Forelimb muscle (tissue), 1 donor: ENCODE results near the gene MALRD1. TPM values are rescaled to one million over a fixed set of nuclear protein-coding genes. Genes with fewer than 3 reads are reported as not detected.

Experiments
- DNase-seq: peaks from one replicate; pipeline ENCODE4 v3.0.0-alpha.2; 2013; ENCODE audit warnings: low read depth
- polyA plus RNA-seq: library from polyadenylated mRNA; unstranded; fragments of 120-200 nt; gene quantifications from one replicate; pipeline ENCODE4 v1.2.1, GENCODE V29; 2013; ENCODE audit not compliant: insufficient read length

MALRD1 gene
- polyA plus RNA-seq = 0.57 TPM

DNA sequence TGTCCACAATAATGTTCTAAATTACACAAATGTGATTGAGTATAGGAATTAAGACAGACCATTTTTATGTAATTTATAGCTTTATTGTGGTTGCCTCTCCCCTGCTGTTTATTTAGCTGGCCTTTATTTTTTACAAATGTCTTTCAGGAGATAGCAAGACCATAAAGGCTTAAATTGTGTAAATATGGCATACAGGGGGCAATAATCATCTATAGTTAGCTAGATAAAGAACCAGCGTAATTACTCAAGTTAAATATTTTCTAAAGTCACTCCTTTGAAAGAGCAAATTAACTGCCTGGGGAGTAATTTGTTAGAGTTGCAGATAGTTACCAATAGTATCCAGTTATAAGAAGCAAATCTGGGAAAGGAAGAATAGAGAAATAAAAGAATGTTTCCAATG, at the start of gene MALRD1:
MALRD1 (plus strand) TSS at position 313 of the 400 bp plus-strand sequence. CDS start 138 bp downstream, outside the sequence.
- no peak for DNase-seq

DNA sequence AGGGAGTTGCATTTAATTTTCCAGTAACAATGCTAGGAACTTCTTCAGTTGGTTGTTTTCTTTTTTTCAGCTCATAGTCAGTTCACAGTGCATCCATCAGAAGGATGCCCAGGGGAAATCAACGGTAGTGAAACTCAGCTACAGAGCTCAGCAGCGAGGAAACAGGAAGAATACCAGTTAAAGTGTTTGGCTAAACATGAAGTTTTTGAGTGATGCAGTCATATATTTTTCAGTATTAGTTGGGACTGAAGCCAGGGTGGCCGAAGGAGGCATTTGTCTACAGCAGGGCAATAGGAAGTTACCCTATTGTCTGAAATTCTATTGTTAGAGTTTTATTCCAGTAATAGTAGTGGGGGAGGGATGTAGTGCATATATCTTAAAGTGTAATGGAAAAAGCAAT, 45.3 kb upstream of the MALRD1 start:
- DNase-seq = no peak

DNA sequence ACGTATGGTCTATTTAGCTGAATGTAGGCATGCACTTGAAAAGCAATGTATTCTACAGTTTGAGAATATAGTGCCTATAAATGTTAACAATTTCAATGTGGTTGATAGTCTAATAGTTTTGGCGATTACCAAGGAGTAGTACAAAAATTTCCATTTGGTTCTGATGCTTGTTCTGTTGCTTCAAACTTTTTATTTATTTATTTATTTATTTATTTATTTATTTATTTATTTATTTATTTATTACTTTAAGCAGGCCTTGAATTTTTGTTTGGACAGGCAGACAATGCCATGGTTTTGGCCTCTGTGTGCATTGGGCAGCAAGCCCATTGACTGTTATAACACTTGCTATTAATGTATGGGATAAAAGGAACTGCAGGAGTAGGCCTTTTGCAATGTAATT, 36.5 kb upstream of the MALRD1 start:
- DNase-seq = no peak

DNA sequence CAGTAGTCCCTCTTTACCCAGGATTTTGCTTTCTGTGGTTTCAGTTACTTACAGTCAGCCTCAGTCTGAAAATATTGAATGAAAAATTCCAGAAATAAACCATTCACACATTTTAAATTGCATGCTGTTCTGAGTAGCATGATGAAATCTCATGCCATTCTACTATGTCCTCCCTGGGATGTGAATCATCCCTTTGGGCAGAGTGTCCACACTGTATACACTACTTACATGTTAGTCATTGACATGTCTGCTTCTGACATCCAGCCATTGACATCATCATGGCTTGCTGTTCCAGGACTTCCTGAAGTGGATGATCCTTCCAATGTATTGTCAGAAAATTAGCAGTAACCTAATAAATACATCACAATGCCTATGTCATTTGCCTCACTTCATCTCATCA, 34.6 kb upstream of the MALRD1 start:
- DNase-seq = no peak

DNA sequence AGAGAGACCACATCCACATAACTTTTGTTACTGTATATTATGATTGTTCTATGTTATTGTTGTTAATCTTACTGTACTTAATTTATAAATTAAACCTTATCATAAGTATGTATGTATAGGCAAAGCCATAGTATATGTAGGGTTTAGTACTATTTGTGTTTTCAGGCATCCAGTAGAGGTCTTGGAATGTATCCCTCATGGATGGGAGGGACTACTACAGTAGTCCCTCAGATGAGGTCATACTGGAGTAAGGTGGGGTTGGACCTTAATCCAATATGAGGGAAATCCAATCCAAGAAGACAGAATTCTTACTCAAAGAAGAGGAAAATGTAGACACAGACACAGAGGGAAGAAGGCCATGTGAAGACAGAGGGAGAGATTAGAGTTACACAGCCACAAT, 34.1 kb upstream of the MALRD1 start:
- no peak for DNase-seq

DNA sequence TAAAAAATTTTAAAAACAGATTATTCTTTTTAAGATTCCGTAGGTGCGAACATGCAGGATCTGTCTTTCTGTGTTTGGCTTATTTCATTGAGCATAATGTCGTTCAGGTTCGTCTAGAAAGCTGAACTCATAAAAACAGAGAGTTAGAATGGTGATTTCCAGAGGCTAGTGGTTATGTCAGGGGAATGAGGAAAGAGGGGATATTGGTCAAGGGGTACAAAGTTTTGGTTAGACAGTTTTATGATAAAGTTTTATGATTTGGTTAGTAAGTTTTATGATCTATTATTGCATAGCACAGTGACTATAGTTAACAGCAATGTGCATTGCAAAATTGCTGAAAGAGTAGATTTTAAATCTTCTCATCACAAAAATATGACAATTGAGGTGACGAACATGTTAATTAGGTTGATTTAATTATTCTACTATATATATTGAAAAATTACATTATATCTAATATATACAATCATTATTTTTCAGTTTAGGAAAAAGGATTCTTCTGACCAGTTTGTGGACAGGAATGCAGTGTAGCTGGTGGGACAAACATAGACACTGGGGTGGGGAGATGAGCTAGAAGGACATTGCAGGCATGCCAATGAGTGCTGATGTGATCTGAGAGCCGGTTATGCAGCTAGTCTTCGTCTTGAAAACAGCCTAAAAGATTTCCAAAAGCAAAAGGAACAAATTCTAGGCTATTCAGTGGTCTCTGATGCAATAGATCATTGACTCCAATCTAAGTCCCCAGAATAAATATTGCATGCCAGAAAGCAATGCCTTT, 31.3 kb upstream of the MALRD1 start:
- DNase-seq = no peak

DNA sequence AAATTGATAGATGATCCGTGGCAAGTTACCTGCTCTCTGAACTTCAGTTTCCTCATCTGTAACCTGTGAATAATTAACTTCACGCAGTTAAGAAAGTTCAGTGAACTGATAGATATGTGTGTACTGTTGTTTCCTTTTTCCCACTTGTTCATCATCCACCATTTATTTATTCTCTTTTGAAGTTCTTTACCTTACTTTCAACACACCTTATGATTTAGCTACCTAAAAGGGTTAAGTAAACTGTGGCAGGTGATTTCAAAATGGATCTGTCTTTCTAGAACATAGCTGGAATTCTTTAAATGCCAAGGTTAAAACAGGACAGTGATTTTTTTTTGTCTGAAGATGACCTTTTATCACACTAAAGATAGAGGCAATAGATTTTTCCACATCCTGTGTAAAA, 27.4 kb upstream of the MALRD1 start:
- no peak for DNase-seq

DNA sequence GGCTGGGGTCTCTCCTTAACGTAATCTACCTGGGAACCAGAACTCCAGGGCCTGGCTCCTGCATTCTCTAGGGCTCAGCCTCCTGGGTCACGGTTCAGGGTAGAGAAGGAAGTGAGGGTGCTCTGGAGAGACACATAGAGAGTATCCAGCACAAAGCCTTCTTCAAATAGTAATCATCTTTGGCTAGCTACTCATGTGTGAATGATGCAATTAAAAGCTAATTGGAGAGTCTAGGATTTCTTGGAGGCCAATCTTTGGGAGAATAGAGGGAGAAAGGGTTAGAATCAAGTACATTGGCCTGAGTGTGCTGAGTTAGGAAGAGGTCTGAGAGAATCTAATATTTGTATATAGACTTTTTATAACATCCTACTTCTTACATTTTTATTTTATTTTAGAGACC, 24.0 kb upstream of the MALRD1 start:
- no peak for DNase-seq

DNA sequence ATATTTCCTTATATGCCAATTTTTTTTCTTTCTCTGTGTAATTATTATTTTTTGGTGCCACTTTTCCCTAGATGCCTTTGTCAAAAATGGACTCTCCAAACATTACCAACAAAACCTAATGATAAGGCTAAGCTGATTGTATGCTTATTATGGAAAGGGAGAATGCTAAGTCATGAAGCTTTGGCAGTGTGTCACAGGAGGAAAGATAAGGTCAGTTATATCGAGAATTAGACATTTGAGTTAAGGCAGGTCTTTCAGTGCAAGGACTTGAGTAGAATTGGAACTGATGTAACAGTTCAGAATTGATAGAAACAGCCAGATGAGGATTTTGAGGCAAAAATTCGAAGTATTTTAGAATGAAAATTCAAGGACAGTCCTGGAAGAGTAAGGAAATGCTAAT, 16.8 kb upstream of the MALRD1 start:
- DNase-seq = no peak

DNA sequence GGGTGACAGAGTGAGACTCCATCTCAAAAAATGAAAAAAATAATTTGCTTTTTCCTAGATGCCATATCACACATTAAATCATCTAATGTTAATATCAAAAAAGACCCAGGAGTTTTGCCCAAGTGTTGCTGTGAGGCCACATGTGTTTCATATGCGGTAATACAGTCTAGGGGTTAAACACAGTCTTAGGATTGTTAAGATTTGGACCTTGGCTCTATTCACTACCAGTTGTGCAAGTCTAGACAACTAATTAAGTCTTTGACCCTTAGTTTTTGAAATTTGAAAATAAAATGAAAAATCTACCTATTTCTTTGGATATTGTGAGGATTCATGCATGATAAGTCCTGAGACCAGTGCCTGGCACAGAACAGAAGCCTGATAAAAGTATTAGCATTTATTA, 14.9 kb upstream of the MALRD1 start:
- no peak for DNase-seq

DNA sequence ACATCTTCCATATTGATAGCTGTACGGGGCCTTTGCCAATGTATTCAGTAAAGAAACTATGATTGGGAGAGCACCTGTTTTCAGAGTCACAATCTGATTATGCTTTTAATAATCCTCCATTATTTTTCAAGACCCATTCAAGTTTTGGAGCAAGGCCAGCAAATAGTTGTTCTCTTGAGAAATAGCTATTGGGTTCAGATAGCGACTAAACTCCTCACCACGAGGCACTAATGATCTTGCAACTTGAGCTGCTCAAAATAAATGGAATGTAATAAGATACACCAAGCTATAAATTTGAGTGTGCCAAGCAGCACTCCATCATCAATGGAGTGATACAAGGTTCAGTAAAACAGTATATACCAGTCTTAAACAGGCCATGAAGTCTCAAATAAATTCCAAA, 7.4 kb upstream of the MALRD1 start:
- no peak for DNase-seq

DNA sequence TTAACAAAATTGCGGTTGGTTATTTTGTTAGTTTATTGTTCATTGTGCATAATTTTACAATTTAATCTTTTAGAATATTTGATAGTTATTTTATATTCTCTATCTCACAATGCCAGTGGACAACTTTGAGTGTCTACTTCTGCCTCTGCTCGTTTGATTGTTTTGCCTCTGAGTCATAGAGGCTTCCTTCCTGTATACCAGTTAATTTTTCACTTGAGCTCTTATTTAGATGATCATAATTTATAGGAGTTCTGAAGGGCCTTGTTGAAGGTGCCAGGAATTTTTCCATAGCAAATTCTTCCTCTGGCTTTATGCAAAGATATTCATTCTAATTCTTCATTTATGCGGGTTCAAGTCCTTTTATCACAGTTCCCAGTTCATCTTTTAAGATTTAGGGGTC, 5.2 kb upstream of the MALRD1 start:
- no peak for DNase-seq

DNA sequence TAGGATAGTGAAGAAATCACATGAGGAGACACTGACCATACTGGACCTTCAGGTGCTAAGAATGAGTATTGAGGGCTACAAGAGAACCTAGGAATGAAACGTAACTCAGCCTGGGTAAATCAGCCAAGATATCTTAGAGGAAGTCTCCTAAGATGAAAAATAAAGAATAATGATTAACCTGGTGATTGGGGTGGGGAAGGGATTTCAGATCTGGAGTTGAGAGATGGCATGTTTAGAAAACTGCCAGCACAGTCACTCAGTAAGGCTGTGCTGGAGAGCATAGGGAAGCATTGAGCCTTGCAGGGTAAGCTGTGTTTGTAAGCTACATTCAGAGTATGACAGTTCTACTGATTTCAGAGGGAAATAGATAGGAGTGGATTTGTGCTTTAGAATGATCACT, 1.9 kb upstream of the MALRD1 start:
- DNase-seq = no peak

DNA sequence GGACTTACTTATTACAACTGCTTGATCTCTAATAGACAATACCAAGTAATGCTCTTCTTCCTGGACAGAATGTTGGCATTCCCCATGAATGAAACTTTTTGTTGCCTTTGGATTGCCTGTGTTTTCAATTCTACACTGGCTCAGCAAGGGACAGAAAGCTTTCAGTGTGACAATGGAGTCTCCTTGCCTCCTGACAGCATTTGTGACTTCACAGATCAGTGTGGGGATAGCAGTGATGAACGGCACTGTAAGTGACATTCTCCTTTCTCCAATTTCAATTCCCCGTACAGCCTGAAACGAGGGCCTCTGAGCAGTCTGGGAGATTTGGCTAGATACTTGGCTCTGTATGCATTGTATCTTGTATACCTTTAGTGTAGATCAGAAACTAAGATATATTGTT, 290 bp downstream of the MALRD1 start:
- no peak for DNase-seq

DNA sequence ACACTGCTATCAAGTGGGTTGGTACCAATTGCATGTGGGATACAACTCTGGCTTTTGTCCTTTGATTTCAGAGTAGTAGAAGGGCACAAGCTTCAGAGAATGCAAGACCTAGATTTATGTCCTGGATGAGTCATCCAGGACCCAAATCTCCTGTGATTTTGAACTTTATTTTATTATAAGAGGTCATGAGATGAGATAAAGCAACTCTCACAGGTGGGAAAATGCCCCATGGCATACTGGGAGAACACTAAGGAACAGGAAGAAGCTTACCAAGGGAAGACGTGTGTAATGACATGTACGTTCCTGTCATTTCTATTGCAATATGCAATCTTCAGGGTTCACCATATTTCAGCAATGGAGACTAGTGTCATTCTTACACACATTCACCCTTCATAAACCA, 966 bp downstream of the MALRD1 start:
- DNase-seq = no peak

DNA sequence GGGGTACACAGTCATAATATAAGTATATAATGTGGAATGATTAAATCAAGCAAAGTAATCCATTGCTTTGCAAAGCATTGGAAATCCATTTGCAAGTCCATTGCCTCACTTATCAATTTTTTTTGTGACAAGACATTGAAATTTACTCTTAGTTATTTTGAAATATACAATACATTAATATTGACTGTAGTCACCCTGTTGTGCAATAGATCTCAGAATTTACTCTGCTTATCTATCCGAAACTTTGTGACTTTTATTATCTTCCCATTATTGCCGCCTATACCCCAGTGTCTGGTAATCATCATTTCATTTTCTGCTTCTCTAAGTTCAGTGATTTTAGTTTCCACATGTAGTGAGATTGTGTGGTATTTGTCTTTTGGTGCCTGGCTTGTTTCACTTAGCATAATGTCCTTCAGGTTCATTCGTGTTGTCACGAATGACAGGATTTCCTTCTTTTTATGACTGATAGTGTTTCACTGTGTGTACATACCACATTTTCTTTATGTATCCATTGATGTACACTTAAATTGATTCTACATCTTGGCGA, 5.8 kb downstream of the MALRD1 start:
- no peak for DNase-seq

DNA sequence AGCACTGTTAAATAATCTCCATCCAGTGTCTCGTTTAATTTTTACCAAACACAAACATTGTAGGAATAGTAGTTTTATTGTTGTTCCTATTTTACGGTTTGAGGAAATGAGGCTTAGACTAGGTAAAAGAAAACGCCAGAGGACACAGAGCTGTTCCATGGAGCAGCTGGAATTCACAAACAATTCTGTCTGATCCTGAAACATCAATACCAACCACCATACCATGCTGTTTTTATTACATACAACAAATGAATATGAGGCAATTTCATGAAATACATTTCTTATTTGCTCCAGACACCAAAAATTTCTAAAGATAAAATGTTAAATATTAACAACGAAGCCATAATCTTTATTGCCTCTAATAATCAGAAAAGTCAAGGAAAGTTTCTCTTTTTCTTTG, 9.4 kb downstream of the MALRD1 start:
- DNase-seq = no peak

DNA sequence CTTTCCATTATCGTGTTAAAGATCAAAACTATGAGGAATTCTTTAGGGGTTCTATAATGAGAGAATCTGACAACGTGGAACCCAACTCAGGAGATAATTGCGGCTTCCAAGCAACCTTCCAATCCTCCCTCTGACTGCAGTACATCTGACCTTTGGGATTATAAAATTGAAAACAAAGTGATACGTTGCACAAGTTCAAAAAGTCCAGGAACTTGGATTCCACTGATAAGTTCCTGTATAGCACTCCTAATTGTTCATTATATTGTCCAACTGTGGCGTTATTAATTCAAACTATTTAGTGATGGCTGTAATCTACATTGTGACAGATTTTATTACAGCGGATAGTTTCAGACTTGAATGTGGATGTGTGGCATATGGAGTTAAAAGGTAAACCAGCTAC, 15.4 kb downstream of the MALRD1 start:
- DNase-seq = no peak

DNA sequence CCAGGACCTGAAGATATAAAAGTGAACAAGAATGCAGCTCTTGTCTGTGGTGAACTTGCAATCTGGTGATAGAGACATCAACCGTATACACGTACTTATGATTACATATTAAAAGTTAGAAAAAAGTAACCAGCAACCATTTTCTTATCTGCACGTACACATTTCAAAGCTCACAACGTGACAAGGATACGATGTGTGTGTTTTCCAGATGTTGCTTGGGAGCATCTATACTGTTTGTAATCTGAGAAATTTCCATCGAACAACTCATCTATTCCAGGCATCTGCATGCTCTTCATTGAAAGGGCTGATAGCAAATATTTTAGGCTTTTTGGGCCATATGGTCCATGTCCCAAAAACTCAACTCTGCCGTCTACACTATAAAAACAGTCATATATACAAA, 23.3 kb downstream of the MALRD1 start:
- no peak for DNase-seq

DNA sequence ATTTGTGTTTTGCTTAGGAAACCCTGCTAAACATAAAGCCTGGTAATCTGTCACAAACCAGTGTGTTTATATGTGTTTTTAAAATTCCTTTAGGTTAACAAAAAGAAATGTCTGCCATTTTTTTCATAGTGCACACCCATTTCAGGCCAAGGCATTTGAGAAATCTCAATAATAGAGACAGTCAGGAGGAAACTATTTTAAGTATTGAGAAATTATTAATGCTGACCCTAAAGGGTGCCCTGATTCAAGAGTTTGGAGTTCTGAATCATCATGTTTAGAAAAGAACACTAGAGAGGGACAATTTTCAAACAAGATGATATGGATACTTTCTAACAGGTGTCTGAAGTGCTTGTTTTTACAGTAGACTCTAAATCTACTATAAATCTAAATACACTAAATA, 28.7 kb downstream of the MALRD1 start:
- no peak for DNase-seq

DNA sequence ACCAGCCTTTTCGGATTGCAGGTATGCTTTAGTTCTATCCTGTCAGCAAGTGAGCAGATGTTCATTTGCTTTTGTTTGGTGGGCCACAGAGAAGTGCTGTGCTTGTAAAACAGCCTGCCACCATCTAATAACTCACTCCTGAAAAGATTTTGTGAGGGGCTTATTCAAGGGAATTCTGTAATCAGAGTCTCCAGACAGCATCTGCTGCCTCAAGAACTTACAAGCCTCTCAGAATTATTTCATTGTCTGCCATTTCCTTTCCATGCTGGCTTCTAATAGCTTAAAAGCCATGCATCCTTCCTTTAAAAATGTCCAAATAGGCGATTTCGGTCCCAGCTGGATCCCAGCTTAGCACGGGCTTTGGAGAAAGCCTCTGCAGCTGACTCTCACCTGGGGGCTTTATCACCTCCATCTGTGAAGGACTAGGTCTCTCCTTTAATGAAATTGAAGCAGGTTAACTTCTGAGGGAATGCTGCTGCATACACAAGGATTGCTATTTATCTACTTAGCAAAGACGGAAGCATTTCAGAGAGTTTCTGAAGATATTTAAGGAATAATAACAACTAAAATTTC, 48.0 kb downstream of the MALRD1 start:
- DNase-seq = no peak

DNA sequence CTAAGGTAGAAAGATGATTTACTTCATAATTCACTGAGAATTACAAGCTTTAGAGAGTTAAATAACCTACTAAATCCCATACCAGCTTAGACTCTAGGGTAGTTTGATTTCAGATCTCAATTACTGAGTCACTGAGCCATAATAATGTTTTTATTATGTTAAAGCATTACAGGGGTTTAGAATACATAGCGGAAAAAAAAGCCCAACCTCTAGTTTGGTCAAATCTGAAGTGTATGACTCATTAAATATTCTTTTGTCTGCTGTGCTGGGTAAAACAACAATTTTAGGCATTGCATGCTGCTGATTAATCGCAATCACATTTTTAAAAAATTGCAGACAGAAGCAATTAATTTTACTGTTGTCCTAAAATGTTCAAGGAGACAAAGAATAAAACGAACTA, 48.5 kb downstream of the MALRD1 start:
- DNase-seq = no peak

DNA sequence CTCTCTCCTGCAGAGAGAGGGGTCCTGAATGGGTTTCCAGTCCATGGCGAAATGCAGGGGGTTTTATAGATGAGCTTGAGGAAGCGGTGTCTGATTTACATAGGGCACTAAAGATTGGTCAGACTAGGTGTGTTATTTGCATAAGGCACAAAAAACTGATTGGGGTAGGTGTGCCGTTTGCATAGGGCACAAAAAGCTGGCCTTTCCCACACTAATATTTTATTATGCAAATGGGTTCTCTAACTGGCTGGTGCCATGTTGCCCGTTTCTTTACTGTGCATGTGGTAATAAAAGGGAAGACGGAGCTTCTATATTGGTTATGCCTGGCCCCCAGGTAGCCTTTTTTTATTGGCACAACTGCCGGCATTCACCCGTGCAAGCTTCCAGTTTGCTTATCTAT, 50.2 kb downstream of the MALRD1 start:
- no peak for DNase-seq

DNA sequence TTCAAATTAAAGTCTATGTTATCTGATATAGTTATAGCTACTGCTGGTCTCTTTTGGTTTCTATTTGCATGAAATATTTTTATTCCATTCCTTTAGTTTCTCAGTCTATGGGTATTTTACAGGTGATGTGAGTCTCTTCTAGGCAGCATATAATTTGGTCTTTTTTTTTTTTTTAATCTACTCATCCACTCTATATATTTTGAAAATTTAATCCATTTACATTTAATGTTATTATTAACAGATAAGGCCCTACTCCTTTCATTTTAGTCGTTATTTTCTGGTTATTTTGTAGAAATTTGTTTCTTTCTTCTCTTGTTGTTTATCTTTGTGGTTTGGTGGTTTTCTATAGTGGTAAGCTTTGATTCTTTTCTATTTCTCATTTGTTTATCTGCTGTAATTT, 58.8 kb downstream of the MALRD1 start:
- no peak for DNase-seq
